ENCODE results near the gene GABARAP. TPM values are rescaled to one million over a fixed set of nuclear protein-coding genes. Genes with fewer than 3 reads are reported as not detected.

GABARAP gene
- total and polyA plus RNA-seq, 2 donors (not counting 1 experiment from before 2014, with no cell fraction given): 173 to 1,154 TPM

GRCh38 chr17:7228920-7229319 is 13.3 kb downstream of the GABARAP start:
- Histone ChIP-seq H3K9ac (ENCODE audit: insufficient read depth, low read length) (no peak overlapping the region), H3K4me1 (ENCODE audit: control insufficient read depth, extremely low read depth, insufficient read depth, low read length) (peaks cover 5% of the 10 kb centered on the region), H3K79me2 (ENCODE audit: control insufficient read depth, insufficient read depth, low read length) (peaks cover 50% of the 10 kb centered on the region), H3K4me2 (ENCODE audit: extremely low read depth, insufficient read depth, low read length) (no peak overlapping the region), H3K27me3 (ENCODE audit: control insufficient read depth, insufficient read depth, low read length) (no peaks in the 10 kb centered on the region), H3K4me3 (replicated peaks in 1 of 4; ENCODE audit: control extremely low read depth in 1 of 4, insufficient read depth in 1 of 4, low read depth in 3 of 4, low read length in 4 of 4) (no peak overlapping the region), H3K36me3 (ENCODE audit: control insufficient read depth, insufficient read depth, low read length) (peaks cover 35% of the 10 kb centered on the region), H3K9me3 (ENCODE audit: control insufficient read depth, insufficient read depth, low read depth, low read length) (no peaks in the 10 kb centered on the region), H3K27ac (ENCODE audit: insufficient read depth, low read length) (no peak overlapping the region), H2AFZ (ENCODE audit: low read length) (no peak overlapping the region), H4K20me1 (ENCODE audit: control insufficient read depth, extremely low read depth, insufficient read depth, low read length) (no peaks in the 10 kb centered on the region)
- TF ChIP-seq EZH2 (IDR thresholded peaks at IDR 0.05; ENCODE audit: low read length, missing control alignments): no peak
- no peak for DNase-seq (ENCODE audit: low read depth in 2 of 2)

GRCh38 chr17:7226721-7227710 is 15.2 kb downstream of the GABARAP start:
- no peak overlapping the region for H3K9ac ChIP-seq (ENCODE audit: insufficient read depth, low read length)
- H3K9me3 ChIP-seq (ENCODE audit: control insufficient read depth, insufficient read depth, low read depth, low read length): no peaks in the 10 kb centered on the region
- peaks cover 51% of the 10 kb centered on the region for H3K36me3 ChIP-seq (ENCODE audit: control insufficient read depth, insufficient read depth, low read length)
- H3K4me1 ChIP-seq (ENCODE audit: control insufficient read depth, extremely low read depth, insufficient read depth, low read length): peaks cover 3% of the 10 kb centered on the region
- no peak overlapping the region for H2AFZ ChIP-seq (ENCODE audit: low read length)
- no peaks in the 10 kb centered on the region for H4K20me1 ChIP-seq (ENCODE audit: control insufficient read depth, extremely low read depth, insufficient read depth, low read length)
- no peak for TF ChIP-seq EZH2 (IDR thresholded peaks at IDR 0.05; ENCODE audit: low read length, missing control alignments)
- H3K4me3 ChIP-seq (replicated peaks in 1 of 4; ENCODE audit: control extremely low read depth in 1 of 4, insufficient read depth in 1 of 4, low read depth in 3 of 4, low read length in 4 of 4): no peak overlapping the region
- H3K79me2 ChIP-seq (ENCODE audit: control insufficient read depth, insufficient read depth, low read length): peaks cover 35% of the 10 kb centered on the region
- H3K27ac ChIP-seq (ENCODE audit: insufficient read depth, low read length): no peak overlapping the region
- DNase-seq (ENCODE audit: low read depth in 2 of 2): no peak
- H3K4me2 ChIP-seq (ENCODE audit: extremely low read depth, insufficient read depth, low read length): no peak overlapping the region
- no peaks in the 10 kb centered on the region for H3K27me3 ChIP-seq (ENCODE audit: control insufficient read depth, insufficient read depth, low read length)

- no peaks in the 10 kb centered on the region for H3K27me3 ChIP-seq (ENCODE audit: control insufficient read depth, insufficient read depth, low read length)
- H2AFZ ChIP-seq (ENCODE audit: low read length): no peak overlapping the region
- H3K9ac ChIP-seq (ENCODE audit: insufficient read depth, low read length): no peak overlapping the region
- no peak overlapping the region for H3K4me2 ChIP-seq (ENCODE audit: extremely low read depth, insufficient read depth, low read length)
- peaks cover 53% of the 10 kb centered on the region for H3K36me3 ChIP-seq (ENCODE audit: control insufficient read depth, insufficient read depth, low read length)
- no peaks in the 10 kb centered on the region for H3K9me3 ChIP-seq (ENCODE audit: control insufficient read depth, insufficient read depth, low read depth, low read length)
- no peak overlapping the region for H3K27ac ChIP-seq (ENCODE audit: insufficient read depth, low read length)
- no peak overlapping the region for H3K4me3 ChIP-seq (replicated peaks in 1 of 4; ENCODE audit: control extremely low read depth in 1 of 4, insufficient read depth in 1 of 4, low read depth in 3 of 4, low read length in 4 of 4)
- H4K20me1 ChIP-seq (ENCODE audit: control insufficient read depth, extremely low read depth, insufficient read depth, low read length): no peaks in the 10 kb centered on the region
- peaks cover 32% of the 10 kb centered on the region for H3K79me2 ChIP-seq (ENCODE audit: control insufficient read depth, insufficient read depth, low read length)
- no peak for TF ChIP-seq EZH2 (IDR thresholded peaks at IDR 0.05; ENCODE audit: low read length, missing control alignments)
- TF ChIP-seq, protein P1, sequence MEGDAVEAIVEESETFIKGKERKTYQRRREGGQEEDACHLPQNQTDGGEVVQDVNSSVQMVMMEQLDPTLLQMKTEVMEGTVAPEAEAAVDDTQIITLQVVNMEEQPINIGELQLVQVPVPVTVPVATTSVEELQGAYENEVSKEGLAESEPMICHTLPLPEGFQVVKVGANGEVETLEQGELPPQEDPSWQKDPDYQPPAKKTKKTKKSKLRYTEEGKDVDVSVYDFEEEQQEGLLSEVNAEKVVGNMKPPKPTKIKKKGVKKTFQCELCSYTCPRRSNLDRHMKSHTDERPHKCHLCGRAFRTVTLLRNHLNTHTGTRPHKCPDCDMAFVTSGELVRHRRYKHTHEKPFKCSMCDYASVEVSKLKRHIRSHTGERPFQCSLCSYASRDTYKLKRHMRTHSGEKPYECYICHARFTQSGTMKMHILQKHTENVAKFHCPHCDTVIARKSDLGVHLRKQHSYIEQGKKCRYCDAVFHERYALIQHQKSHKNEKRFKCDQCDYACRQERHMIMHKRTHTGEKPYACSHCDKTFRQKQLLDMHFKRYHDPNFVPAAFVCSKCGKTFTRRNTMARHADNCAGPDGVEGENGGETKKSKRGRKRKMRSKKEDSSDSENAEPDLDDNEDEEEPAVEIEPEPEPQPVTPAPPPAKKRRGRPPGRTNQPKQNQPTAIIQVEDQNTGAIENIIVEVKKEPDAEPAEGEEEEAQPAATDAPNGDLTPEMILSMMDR (conservative IDR thresholded peaks at IDR 0.05 in 1 of 2, IDR thresholded peaks at IDR 0.05 in 1 of 2; ENCODE audit: low read depth in 1 of 2, low read length in 2 of 2): no peak
- peaks cover 2% of the 10 kb centered on the region for H3K4me1 ChIP-seq (ENCODE audit: control insufficient read depth, extremely low read depth, insufficient read depth, low read length)
- DNase-seq (ENCODE audit: low read depth in 2 of 2): no peak
These were observed 16.4 kb downstream of the GABARAP start for GRCh38 chr17:7225711-7226331.

Data from fibroblast of lung (primary cell).